WTC11 (cell line): ENCODE results near the gene GFOD2. TPM values are rescaled to one million over a fixed set of nuclear protein-coding genes. Genes with fewer than 3 reads are reported as not detected.
A peak's percentile ranks its signal among the peaks of the same experiment; 100 is the strongest.

Experiments used
- CBFB ChIP-seq: sonication (generic); formaldehyde crosslinking; IDR thresholded peaks from 2 replicates; pipeline ENCODE4 v1.8.1; 2022; ENCODE audit warnings: mild to moderate bottlenecking, low read depth, missing genetic modification reagents
- CDX4 ChIP-seq: fragments of 250-450 bp; sonication (Bioruptor Pico); IDR thresholded peaks from 2 replicates; pipeline ENCODE4 v1.9.0; 2021; ENCODE audit warnings: moderate library complexity, mild to moderate bottlenecking, inconsistent platforms, borderline replicate concordance
- ESRRA ChIP-seq: sonication (generic); formaldehyde crosslinking; IDR thresholded peaks from 2 replicates; pipeline ENCODE4 v1.8.1; 2022; ENCODE audit warnings: mild to moderate bottlenecking, missing genetic modification reagents, borderline replicate concordance
- ETV6 ChIP-seq: sonication (generic); formaldehyde crosslinking; IDR thresholded peaks from 2 replicates; pipeline ENCODE4 v1.8.1; 2022; ENCODE audit warnings: mild to moderate bottlenecking, missing genetic modification reagents
- GRHL2 ChIP-seq: fragments of 250-450 bp; sonication (Bioruptor Pico); IDR thresholded peaks from 2 replicates; pipeline ENCODE4 v1.8.0; 2022; ENCODE audit warnings: mild to moderate bottlenecking, moderate library complexity; ENCODE audit not compliant: insufficient replicate concordance, severe bottlenecking
- GTF2I ChIP-seq: fragments of 250-450 bp; sonication (Bioruptor Pico); conservative IDR thresholded peaks from 2 replicates; pipeline ENCODE4 v1.4.0; 2021; ENCODE audit warnings: mild to moderate bottlenecking
- IRF1 ChIP-seq: sonication (generic); formaldehyde crosslinking; IDR thresholded peaks from 2 replicates; pipeline ENCODE4 v1.8.0; 2023; ENCODE audit warnings: missing genetic modification reagents
- JAZF1 ChIP-seq: fragments of 250-450 bp; sonication (Bioruptor Pico); IDR thresholded peaks from 2 replicates; pipeline ENCODE4 v1.9.0; 2021; ENCODE audit warnings: moderate library complexity, mild to moderate bottlenecking, inconsistent platforms
- KAT7 ChIP-seq: sonication (generic); formaldehyde crosslinking; IDR thresholded peaks from 2 replicates; pipeline ENCODE4 v1.8.1; 2023; ENCODE audit warnings: missing genetic modification reagents, mild to moderate bottlenecking, borderline replicate concordance
- MYBL2 ChIP-seq: sonication (generic); formaldehyde crosslinking; IDR thresholded peaks from 2 replicates; pipeline ENCODE4 v1.8.1; 2023; ENCODE audit warnings: mild to moderate bottlenecking, moderate library complexity, missing genetic modification reagents
- NR2C2 ChIP-seq: sonication (generic); formaldehyde crosslinking; IDR thresholded peaks from 2 replicates; pipeline ENCODE4 v1.8.0; 2022; ENCODE audit warnings: mild to moderate bottlenecking, missing genetic modification reagents
- SMAD4 ChIP-seq: sonication (generic); formaldehyde crosslinking; IDR thresholded peaks from 2 replicates; pipeline ENCODE4 v1.8.0; 2022; ENCODE audit warnings: mild to moderate bottlenecking, missing genetic modification reagents
- SOX15 ChIP-seq: fragments of 250-450 bp; sonication (Bioruptor Pico); IDR thresholded peaks from 2 replicates; pipeline ENCODE4 v1.9.0; 2021; ENCODE audit warnings: mild to moderate bottlenecking
- SP1 ChIP-seq: sonication (generic); formaldehyde crosslinking; conservative IDR thresholded peaks from 2 replicates; pipeline ENCODE4 v1.8.1; 2022; ENCODE audit warnings: missing genetic modification reagents
- TEAD1 ChIP-seq: sonication (generic); formaldehyde crosslinking; IDR thresholded peaks from 2 replicates; pipeline ENCODE4 v1.8.0; 2022; ENCODE audit warnings: mild to moderate bottlenecking, missing genetic modification reagents
- ZNF423 ChIP-seq: fragments of 250-450 bp; sonication (Bioruptor Pico); IDR thresholded peaks from 2 replicates; pipeline ENCODE4 v2.1.2; 2022; ENCODE audit warnings: mild to moderate bottlenecking, moderate library complexity
- ZNF532 ChIP-seq: fragments of 250-450 bp; sonication (Bioruptor Pico); IDR thresholded peaks from 2 replicates; pipeline ENCODE4 v1.9.0; 2021; ENCODE audit warnings: mild to moderate bottlenecking, borderline replicate concordance
- total RNA-seq: library from RNA; stranded (reverse); gene quantifications from 3 replicates; pipeline ENCODE4 v1.2.3, GENCODE V29; 2021
- TF ChIP-seq, protein P1 (sequence below): sonication (generic); formaldehyde crosslinking; IDR thresholded peaks from 2 replicates; pipeline ENCODE4 v1.8.1; 2022; ENCODE audit warnings: mild to moderate bottlenecking, missing genetic modification reagents, moderate library complexity, borderline replicate concordance
- TF ChIP-seq, protein P2 (sequence below): sonication (generic); formaldehyde crosslinking; IDR thresholded peaks from 2 replicates; pipeline ENCODE4 v1.8.1; 2022; ENCODE audit warnings: low read depth, missing genetic modification reagents, borderline replicate concordance
- TF ChIP-seq, protein P3 (sequence below): sonication (generic); formaldehyde crosslinking; IDR thresholded peaks from 2 replicates; pipeline ENCODE4 v1.8.0; 2022; ENCODE audit warnings: mild to moderate bottlenecking, missing genetic modification reagents

GFOD2 gene
- total RNA-seq, 1 experiment from 2014 or later: 29.5 TPM

GRCh38 chr16:67719048-67719777, at the start of gene GFOD2 (continued):
- TF ChIP-seq MYBL2 (CRISPR knock-in tag): no peak
- TF ChIP-seq TEAD1 (CRISPR knock-in tag): peak; percentile 50; the same call in 1 of the 2 replicates
- TF ChIP-seq NR2C2 (CRISPR knock-in tag): no peak
- no peak for TF ChIP-seq CDX4 (CRISPR knock-in tag)
- TF ChIP-seq ETV6 (CRISPR knock-in tag): 0 out of 2 replicates have a peak, but pooled peaks have one; percentile 39
- no peak for TF ChIP-seq JAZF1 (CRISPR knock-in tag)
- no peak for TF ChIP-seq SMAD4 (CRISPR knock-in tag)
- TF ChIP-seq GRHL2 (CRISPR knock-in tag): no peak
- TF ChIP-seq KAT7 (CRISPR knock-in tag): peak; percentile 89; the same call in 1 of the 2 replicates
- no peak for TF ChIP-seq ESRRA
- no peak for TF ChIP-seq ZNF532 (CRISPR knock-in tag)
- TF ChIP-seq ZNF423: no peak
- TF ChIP-seq CBFB (CRISPR knock-in tag): peak; percentile 90; the same call in 1 of the 2 replicates
- TF ChIP-seq IRF1: no peak
- TF ChIP-seq, protein P1, sequence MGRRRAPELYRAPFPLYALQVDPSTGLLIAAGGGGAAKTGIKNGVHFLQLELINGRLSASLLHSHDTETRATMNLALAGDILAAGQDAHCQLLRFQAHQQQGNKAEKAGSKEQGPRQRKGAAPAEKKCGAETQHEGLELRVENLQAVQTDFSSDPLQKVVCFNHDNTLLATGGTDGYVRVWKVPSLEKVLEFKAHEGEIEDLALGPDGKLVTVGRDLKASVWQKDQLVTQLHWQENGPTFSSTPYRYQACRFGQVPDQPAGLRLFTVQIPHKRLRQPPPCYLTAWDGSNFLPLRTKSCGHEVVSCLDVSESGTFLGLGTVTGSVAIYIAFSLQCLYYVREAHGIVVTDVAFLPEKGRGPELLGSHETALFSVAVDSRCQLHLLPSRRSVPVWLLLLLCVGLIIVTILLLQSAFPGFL: peak; percentile 31; the same call in 1 of the 2 replicates
- no peak for TF ChIP-seq GTF2I
- peak; percentile 62 for TF ChIP-seq SP1
- no peak for TF ChIP-seq SOX15 (CRISPR knock-in tag)
- TF ChIP-seq, protein P2, sequence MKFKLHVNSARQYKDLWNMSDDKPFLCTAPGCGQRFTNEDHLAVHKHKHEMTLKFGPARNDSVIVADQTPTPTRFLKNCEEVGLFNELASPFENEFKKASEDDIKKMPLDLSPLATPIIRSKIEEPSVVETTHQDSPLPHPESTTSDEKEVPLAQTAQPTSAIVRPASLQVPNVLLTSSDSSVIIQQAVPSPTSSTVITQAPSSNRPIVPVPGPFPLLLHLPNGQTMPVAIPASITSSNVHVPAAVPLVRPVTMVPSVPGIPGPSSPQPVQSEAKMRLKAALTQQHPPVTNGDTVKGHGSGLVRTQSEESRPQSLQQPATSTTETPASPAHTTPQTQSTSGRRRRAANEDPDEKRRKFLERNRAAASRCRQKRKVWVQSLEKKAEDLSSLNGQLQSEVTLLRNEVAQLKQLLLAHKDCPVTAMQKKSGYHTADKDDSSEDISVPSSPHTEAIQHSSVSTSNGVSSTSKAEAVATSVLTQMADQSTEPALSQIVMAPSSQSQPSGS: no peak
- TF ChIP-seq, protein P3, sequence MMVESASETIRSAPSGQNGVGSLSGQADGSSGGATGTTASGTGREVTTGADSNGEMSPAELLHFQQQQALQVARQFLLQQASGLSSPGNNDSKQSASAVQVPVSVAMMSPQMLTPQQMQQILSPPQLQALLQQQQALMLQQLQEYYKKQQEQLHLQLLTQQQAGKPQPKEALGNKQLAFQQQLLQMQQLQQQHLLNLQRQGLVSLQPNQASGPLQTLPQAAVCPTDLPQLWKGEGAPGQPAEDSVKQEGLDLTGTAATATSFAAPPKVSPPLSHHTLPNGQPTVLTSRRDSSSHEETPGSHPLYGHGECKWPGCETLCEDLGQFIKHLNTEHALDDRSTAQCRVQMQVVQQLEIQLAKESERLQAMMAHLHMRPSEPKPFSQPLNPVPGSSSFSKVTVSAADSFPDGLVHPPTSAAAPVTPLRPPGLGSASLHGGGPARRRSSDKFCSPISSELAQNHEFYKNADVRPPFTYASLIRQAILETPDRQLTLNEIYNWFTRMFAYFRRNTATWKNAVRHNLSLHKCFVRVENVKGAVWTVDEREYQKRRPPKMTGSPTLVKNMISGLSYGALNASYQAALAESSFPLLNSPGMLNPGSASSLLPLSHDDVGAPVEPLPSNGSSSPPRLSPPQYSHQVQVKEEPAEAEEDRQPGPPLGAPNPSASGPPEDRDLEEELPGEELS (CRISPR knock-in tag): no peak
